ENCODE measurements around the gene MGMT.

Gene MGMT

DNA sequence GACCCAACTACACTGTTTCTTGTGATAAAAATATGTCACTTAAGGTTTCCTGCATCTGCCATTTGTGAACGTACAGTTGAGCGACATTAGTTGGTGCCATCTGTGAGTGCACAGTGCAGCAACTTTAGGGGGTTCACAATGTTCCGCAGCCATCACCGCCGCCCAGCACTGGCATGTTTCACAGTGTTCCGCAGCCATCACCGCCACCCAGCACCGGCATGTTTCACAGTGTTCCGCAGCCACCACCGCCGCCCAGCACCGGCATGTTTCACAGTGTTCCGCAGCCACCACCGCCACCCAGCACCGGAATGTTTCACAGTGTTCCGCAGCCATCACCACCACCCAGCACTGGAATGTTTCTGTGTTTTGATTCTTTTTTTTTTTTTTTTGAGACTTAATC is 83.0 kb downstream of the MGMT start:
- no peak for TF ChIP-seq CTCF (IDR thresholded peaks at IDR 0.05; ENCODE audit: control insufficient read depth, extremely low read depth, insufficient read depth)
- DNase-seq (ENCODE audit: low read depth), result no peak

GRCh38 chr10:129550658-129551057 is 83.6 kb downstream of the MGMT start:
- DNase-seq (ENCODE audit: low read depth), result no peak
- H3K4me3 ChIP-seq (ENCODE audit: low read depth, low read length), result no peak overlapping the region
- TF ChIP-seq CTCF (IDR thresholded peaks at IDR 0.05; ENCODE audit: control insufficient read depth, extremely low read depth, insufficient read depth), result no peak

More for the DNA sequence above, 83.0 kb downstream of the MGMT start:
- no peak overlapping the region for H3K4me3 ChIP-seq (ENCODE audit: low read depth, low read length)

DNA sequence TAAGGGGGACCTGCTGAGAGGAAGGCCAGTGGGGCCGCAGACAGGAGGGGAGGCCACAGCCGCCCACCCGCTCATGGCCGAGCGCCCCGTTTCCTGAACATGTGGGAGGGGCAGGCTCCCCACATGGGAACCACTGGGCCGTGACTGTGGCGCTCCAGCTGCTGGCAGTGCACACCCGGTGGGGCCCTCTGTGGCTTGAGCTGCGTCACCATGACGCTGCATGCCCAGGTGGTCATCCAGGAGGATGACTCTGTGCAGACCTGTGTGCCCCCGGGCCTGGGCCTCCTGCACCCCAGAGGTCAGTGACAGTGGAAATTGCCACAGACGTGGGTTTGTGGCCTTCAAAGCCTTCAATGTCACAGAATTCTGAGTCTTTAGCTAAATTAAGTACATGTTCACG is 85.1 kb downstream of the MGMT start:
- DNase-seq (ENCODE audit: low read depth), result no peak
- no peak for TF ChIP-seq CTCF (IDR thresholded peaks at IDR 0.05; ENCODE audit: control insufficient read depth, extremely low read depth, insufficient read depth)
- no peak overlapping the region for H3K4me3 ChIP-seq (ENCODE audit: low read depth, low read length)

- H3K4me3 ChIP-seq (ENCODE audit: low read depth, low read length), result no peak overlapping the region
- DNase-seq (ENCODE audit: low read depth), result no peak
- no peak for TF ChIP-seq CTCF (IDR thresholded peaks at IDR 0.05; ENCODE audit: control insufficient read depth, extremely low read depth, insufficient read depth)
Measured at GRCh38 chr10:129553928-129554327, 86.9 kb downstream of the MGMT start.

- H3K4me3 ChIP-seq (ENCODE audit: low read depth, low read length), result no peak overlapping the region
- no peak for DNase-seq (ENCODE audit: low read depth)
- no peak for TF ChIP-seq CTCF (IDR thresholded peaks at IDR 0.05; ENCODE audit: control insufficient read depth, extremely low read depth, insufficient read depth)
Measured at GRCh38 chr10:129556316-129556715, 89.3 kb downstream of the MGMT start.

DNA sequence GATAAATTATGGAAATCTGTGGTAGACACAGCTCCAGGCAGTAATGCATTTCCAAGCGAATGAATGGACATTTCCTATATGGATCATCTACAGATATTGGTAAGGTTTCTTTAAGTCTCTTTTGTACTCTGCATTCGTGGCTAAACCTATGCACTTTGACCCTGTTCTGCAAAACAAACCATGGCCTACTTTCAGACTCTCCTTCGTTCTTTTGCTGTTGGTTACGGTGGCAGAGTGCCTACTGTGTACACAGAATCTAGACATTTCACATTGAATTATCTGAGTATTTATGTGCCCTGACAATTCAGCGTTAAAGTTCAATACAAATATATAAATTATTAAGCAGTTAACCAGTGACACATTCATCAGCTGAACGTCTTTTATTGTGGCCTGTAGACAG is 93.3 kb downstream of the MGMT start:
- TF ChIP-seq CTCF (IDR thresholded peaks at IDR 0.05; ENCODE audit: control insufficient read depth, extremely low read depth, insufficient read depth), result no peak
- no peak overlapping the region for H3K4me3 ChIP-seq (ENCODE audit: low read depth, low read length)
- no peak for DNase-seq (ENCODE audit: low read depth)

DNA sequence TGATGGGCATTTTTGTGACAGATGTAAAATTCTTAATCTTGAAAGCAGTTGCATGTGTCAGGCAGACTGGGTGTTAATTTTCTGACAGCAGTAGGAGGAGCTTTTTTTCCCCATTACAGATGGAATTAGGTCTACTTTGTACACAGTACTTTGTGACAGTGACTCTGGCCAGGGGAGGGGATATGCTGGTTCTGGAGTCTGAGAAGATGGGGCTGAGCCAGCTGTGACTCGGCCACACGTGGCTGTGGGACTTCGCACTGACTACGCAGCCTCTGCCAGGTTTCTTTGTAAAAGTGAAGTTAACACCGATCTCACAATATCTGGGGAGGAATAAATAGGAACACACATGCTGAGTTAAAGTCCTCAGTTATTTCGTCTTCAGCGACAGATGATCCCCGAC is 95.4 kb downstream of the MGMT start:
- no peak for DNase-seq (ENCODE audit: low read depth)
- H3K4me3 ChIP-seq (ENCODE audit: low read depth, low read length), result no peak overlapping the region
- TF ChIP-seq CTCF (IDR thresholded peaks at IDR 0.05; ENCODE audit: control insufficient read depth, extremely low read depth, insufficient read depth), result no peak
